Epithelial cell of esophagus (primary cell): Measurements from ENCODE around the gene FSCN2.
A peak's percentile ranks its signal among the peaks of the same experiment; 100 is the strongest.
"Not testable (repeated sequence)": the region's sequence is repeated elsewhere in the genome, so short reads cannot be mapped to it uniquely, and the experiment has no call there.

Source experiments
- DNase-seq: peaks from one replicate; pipeline ENCODE4 v3.0.0; 2010; ENCODE audit warnings: low read depth
- H3K4me3 ChIP-seq: 2 replicates; pipeline ENCODE4 v1.5.1; 2011; ENCODE audit warnings: mild to moderate bottlenecking, low read length, control low read depth
- CTCF ChIP-seq: IDR thresholded peaks from 2 replicates; pipeline ENCODE4 v1.5.1; 2011; ENCODE audit warnings: low read depth, mild to moderate bottlenecking, low read length, control low read depth, inconsistent platforms; ENCODE audit not compliant: insufficient read depth; ENCODE audit errors: missing control alignments

FSCN2 gene

GRCh38 chr17:81580481-81580880 lies 52.3 kb downstream of the FSCN2 start:
- no peak for TF ChIP-seq CTCF
- H3K4me3 ChIP-seq: no peak overlapping the region
- no peak for DNase-seq

- no peak for TF ChIP-seq CTCF
- H3K4me3 ChIP-seq: no peak overlapping the region
- DNase-seq: no peak
Measured at GRCh38 chr17:81581758-81582157, 53.6 kb downstream of the FSCN2 start.

- no peak for TF ChIP-seq CTCF
- no peak overlapping the region for H3K4me3 ChIP-seq
- peak; percentile 28 for DNase-seq
Measured at GRCh38 chr17:81582341-81582740, 54.2 kb downstream of the FSCN2 start.

DNA sequence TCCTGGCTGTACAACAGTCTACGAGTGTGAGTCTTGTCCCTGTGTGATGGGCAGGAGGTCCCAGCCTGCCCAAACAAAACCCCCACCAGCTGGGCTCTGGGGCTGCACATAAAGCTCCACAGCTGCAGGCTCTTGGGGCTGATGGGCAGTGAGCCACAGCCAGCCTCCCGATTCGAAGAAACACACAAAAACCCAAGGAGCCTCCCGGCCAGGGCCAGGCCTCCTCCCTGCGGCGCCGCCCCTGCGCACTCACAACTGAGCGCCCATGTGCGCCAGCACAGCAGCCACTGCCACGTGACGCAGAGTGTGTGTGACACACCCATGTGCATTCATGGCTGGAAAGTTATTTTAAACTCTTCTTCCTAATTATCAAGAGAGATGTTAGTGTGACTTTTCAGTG lies 54.6 kb downstream of the FSCN2 start:
- H3K4me3 ChIP-seq: no peak overlapping the region
- no peak for TF ChIP-seq CTCF
- no peak for DNase-seq

GRCh38 chr17:81583589-81584342 lies 55.6 kb downstream of the FSCN2 start:
- no peak for TF ChIP-seq CTCF
- DNase-seq: no peak
- H3K4me3 ChIP-seq: no peak overlapping the region

DNA sequence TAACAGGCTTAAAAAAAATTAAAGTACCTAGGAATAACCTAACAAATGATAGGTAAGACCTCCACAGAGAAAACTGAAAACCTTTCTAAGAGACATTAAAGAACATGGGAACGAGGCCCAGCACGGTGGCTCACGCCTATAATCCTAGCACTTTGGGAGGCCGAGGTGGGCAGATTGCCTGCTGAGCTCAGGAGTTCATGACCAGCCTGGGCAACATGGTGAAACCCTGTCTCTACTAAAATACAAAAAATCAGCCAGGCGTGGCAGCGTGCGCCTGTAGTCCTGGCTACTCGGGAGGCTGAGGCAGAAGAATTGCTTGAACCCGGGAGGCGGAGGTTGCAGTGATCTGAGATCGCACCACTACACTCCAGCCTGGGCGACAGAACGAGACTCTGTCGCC lies 56.6 kb downstream of the FSCN2 start:
- not testable (repeated sequence) for DNase-seq, H3K4me3 ChIP-seq

- TF ChIP-seq CTCF: no peak
- DNase-seq: no peak
- H3K4me3 ChIP-seq: no peak overlapping the region
Measured at GRCh38 chr17:81586096-81586495, 57.9 kb downstream of the FSCN2 start.
